Activated CD4-positive, alpha-beta T cell treated with anti-CD3 and anti-CD28 coated beads, Interleukin-2, amount 50 U/mL, for 24 hours (primary cell): ENCODE measurements around the gene SHISAL2A.
"Not testable (repeated sequence)": the region's sequence is repeated elsewhere in the genome, so short reads cannot be mapped to it uniquely, and the experiment has no call there.

Source experiments
- DNase-seq, 2 donors: peaks; one replicate each; pipeline ENCODE4 v3.0.0-alpha.2; 2020; ENCODE audit warnings: low read depth in 1 of 2, low spot score in 1 of 2

SHISAL2A gene

DNA sequence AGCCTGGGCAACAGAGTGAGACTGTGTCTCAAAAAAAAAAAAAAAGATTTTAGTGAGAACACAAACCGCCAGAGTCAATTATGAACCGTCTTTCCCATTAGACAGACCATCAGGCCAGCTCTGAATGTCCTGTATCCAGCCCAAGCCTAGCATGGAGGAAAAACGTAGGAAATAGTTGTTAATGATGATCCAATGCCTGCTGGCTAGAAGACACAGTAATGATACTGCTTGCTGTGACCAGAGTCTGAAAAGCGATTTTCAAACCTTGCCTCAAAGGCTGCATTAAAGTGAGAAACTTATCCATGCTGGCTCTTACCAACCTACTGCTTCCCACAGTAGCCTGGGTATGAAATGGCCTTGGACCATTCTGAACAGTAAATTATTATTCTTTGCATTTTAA lies 48.2 kb downstream of the SHISAL2A start:
- DNase-seq: no peak

DNA sequence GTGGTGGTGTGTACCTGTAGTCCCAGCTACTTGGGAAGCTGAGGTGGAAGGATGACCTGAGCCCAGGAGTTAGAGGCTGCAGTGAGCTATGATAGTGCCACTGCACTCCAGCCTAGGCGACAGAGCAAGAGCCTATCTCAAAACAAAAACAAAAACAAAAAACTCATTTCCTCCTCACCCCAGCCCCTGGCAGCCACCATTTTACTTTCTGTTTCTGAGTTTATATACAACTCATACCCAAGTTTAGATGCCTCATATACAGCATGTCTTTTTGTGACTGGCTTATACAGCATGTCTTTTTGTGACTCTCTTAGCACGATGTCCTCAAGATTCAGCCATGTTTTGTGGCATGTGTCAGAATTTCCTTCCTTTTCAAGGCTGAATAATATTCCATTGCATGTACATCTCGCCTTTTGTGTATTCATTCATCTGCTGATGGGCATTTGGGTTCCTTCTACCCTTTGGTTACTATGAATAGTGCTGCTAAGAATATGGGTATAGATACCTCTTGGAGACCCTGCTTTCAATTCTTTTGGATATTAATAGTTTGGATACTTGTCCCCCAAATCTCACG lies 50.5 kb downstream of the SHISAL2A start:
- no peak for DNase-seq

DNA sequence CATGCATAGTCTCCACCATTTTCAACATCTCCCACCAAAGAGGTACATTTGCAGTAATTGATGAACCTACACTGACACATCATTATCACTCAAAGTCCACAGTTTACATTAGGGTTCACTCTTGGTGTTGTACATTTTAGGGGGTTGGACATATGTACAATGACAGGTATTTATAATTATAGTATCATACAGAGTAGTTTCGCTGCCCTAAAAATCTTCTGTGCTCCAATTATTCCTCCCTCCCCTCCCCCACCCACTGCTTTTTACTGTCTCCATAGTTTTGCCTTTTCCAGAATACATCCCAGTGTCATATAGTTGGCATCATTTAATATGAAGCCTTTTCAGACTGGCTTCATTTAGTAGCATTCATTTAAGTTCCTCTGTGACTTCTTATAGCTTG lies 51.6 kb downstream of the SHISAL2A start:
- DNase-seq: no peak

GRCh38 chr1:52686261-52686751 lies 53.3 kb downstream of the SHISAL2A start:
- DNase-seq: peak; percentile 43 to 67

GRCh38 chr1:52686830-52687229 lies 53.9 kb downstream of the SHISAL2A start:
- no peak for DNase-seq

DNA sequence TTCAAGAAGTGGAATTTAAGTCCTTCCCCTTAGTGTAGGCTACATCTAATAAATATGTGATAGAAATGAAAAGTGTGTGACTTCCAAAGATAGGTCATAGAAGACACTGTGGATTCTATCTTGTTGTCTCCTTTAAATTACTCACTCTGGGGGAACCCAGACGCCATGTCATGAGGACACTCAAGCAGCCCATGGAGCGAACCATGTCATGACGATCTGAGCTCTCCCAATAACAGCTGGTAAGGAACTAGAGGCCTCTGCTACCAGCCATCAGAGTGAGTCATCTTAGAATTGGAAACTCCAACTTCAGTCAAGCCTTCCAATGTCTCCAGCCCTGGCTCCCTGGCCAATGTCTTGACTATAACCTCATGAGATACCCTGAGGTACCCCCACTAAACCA lies 58.9 kb downstream of the SHISAL2A start:
- no peak for DNase-seq

DNA sequence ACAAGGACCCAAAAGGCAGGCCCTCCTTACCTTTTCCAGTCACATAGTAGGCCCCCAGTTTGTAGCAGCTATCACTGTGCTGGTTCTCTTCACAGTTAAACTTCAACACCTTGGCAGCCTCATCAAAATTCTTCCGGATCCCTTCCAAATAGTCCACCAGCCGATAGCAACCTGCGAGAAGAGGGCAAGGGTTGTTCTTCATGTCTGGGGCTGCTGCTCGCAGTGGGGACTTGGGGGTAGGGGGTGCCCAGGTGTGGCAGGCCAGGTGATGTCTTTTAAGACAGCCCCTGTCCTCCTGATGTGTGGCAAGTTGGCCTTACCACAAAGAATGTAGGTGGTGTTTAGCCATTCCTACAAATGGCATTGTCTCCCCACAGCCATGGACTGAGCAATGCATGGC lies 59.7 kb downstream of the SHISAL2A start:
- no peak for DNase-seq

DNA sequence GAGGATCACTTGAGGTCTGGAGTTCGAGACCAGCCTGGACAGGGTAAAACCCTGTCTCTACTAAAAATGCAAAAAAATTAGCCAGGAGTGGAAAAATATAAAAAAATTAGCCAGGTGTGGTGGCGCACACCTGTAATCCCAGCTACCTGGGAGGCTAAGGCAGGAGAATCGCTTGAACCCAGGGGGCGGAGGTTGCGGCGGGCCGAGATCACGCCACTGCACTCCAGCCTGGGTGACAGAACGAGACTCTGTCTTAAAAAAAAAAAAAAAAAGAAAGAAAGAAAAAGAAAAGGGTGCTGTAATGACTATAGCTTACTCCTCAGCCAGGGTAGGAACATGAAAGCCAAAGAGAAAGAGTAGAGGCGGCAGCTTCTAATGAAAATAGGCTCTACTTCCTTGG lies 60.4 kb downstream of the SHISAL2A start:
- DNase-seq: not testable (repeated sequence)

GRCh38 chr1:52693843-52694242 lies 60.9 kb downstream of the SHISAL2A start:
- no peak for DNase-seq

DNA sequence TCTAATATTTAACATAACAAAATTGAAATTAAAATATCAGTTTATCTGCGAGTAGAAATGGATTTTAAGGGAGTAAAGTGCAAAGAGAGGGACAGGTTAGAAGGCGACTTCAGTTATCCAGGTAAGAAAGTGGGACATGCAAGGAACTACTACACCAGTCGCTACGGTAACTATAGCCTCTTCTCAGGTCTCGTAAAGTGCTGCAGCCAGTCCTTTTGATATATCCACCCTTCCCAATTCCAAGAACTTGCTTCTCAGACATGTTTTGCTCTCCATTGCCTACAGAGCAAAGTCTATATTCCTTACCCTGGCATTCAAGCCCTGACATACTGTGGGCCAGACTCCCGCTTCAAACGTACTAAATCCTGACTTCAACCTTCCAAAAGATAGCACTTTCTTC lies 62.7 kb downstream of the SHISAL2A start:
- DNase-seq: no peak

DNA sequence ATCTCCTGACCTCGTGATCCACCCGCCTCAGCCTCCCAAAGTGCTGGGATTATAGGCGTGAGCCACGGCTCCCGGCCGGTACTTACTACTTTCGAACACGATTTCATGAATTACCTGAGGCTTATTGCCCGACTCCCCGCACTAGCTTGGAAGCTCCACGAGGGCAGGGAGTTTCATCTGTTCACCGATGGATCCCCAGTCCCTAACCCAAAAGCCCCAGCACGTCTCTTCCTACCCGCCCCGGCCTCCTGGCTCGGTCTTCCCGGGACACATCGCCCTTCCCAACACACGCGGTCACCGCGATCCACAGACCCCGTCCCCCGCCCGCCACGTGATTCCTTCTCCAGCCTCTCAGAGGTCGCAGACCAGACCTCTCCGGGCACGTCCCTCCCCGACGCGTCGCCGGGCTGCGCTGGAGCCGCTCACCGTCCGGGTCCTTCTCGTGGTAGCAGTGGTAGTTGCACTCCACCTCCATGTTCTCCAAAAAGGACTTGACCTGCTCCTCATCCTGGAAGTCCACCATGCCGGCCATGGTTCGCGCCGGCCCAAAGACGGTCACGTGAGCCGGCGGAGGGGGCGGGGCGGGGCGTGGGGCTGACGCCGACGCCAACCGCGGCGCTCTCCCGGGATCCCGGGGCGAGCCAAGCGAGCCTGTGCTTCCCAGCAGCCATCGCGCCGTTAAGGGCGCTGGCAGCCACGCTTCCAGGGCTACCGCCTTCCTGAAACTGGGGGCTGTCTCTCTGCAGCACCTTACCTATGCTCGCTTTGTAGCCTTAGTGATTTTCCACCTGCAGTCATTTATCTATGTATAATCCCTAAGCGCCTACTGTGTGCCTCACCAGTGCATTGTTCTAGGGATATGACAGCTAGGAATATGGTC lies 65.1 kb downstream of the SHISAL2A start, which contains the start of gene COA7:
Gene COA7 (minus strand): TSS at position 553 of the 880 bp plus-strand sequence. CDS start 21 bp downstream, at position 532.
- DNase-seq: peak; percentile 43 to 54

GRCh38 chr1:52702886-52703787 lies 70.2 kb downstream of the SHISAL2A start:
- DNase-seq: peak; percentile 58 to 84

- DNase-seq: no peak
These were observed 73.2 kb downstream of the SHISAL2A start for GRCh38 chr1:52706136-52706670.
